Astrocyte (in vitro differentiated cells and primary cell): ENCODE results near the gene HNRNPA1L2. TPM values are rescaled to one million over a fixed set of nuclear protein-coding genes. Genes with fewer than 3 reads are reported as not detected.

Source experiments
- DNase-seq: peaks from one replicate; pipeline ENCODE4 v3.0.0-alpha.2; 2010; ENCODE audit warnings: low read depth
- FAIRE-seq: peaks from 2 replicates; lab custom pipeline; 2011; peaks lifted over from hg19 to GRCh38; lab: Jason Lieb, UNC
- H2AFZ ChIP-seq: 2 replicates; pipeline ENCODE4 v1.6.0; 2012; ENCODE audit warnings: low read depth, low read length, inconsistent platforms
- H3K27ac ChIP-seq: 2 replicates; pipeline ENCODE4 v1.5.1; 2011; ENCODE audit warnings: low read depth, low read length, inconsistent platforms
- H3K27me3 ChIP-seq: 2 replicates; pipeline ENCODE4 v1.6.0; 2011; ENCODE audit warnings: low read length, inconsistent platforms; ENCODE audit not compliant: insufficient read depth
- H3K36me3 ChIP-seq: 2 replicates; pipeline ENCODE4 v1.5.1; 2011; ENCODE audit warnings: low read length, inconsistent platforms; ENCODE audit not compliant: insufficient read depth
- H3K4me1 ChIP-seq: 2 replicates; pipeline ENCODE4 v1.5.1; 2011; ENCODE audit warnings: low read length, inconsistent platforms; ENCODE audit not compliant: insufficient read depth
- H3K4me2 ChIP-seq: 2 replicates; pipeline ENCODE4 v1.6.0; 2012; ENCODE audit warnings: low read length, inconsistent platforms
- H3K4me3 ChIP-seq: 2 replicates; pipeline ENCODE4 v1.5.1; 2011; ENCODE audit warnings: low read depth, mild to moderate bottlenecking, low read length, inconsistent platforms; ENCODE audit not compliant: insufficient read depth
- H3K79me2 ChIP-seq: 2 replicates; pipeline ENCODE4 v1.6.0; 2012; ENCODE audit warnings: mild to moderate bottlenecking, low read length, inconsistent platforms; ENCODE audit not compliant: insufficient read depth
- H3K9ac ChIP-seq: 2 replicates; pipeline ENCODE4 v1.6.0; 2012; ENCODE audit warnings: mild to moderate bottlenecking, low read length, inconsistent platforms
- H3K9me3 ChIP-seq: 2 replicates; pipeline ENCODE4 v1.5.1; 2012; ENCODE audit warnings: low read depth, mild to moderate bottlenecking, low read length, inconsistent platforms; ENCODE audit not compliant: insufficient read depth
- H4K20me1 ChIP-seq: 2 replicates; pipeline ENCODE4 v1.6.0; 2012; ENCODE audit warnings: low read length, inconsistent platforms; ENCODE audit not compliant: insufficient read depth
- H3K27ac Mint-ChIP-seq: one replicate; pipeline ENCODE4 v1.8.0; 2021; ENCODE audit warnings: mild to moderate bottlenecking, mixed read lengths; ENCODE audit not compliant: unreplicated experiment
- H3K27me3 Mint-ChIP-seq: one replicate; pipeline ENCODE4 v1.8.0; 2021; ENCODE audit warnings: low read depth, mixed read lengths; ENCODE audit not compliant: unreplicated experiment
- H3K36me3 Mint-ChIP-seq: one replicate; pipeline ENCODE4 v1.8.0; 2021; ENCODE audit warnings: low read depth, mixed read lengths; ENCODE audit not compliant: unreplicated experiment
- H3K4me1 Mint-ChIP-seq: one replicate; pipeline ENCODE4 v1.8.0; 2021; ENCODE audit warnings: low read depth, mixed read lengths; ENCODE audit not compliant: unreplicated experiment
- H3K4me3 Mint-ChIP-seq: one replicate; pipeline ENCODE4 v1.8.0; 2021; ENCODE audit warnings: mild to moderate bottlenecking, moderate library complexity, mixed read lengths; ENCODE audit not compliant: unreplicated experiment
- H3K9me3 Mint-ChIP-seq: one replicate; pipeline ENCODE4 v1.8.0; 2021; ENCODE audit warnings: mild to moderate bottlenecking, mixed read lengths; ENCODE audit not compliant: unreplicated experiment
- EZH2 ChIP-seq: IDR thresholded peaks from 2 replicates; pipeline ENCODE4 v1.6.1; 2012; ENCODE audit warnings: mild to moderate bottlenecking, low read length, inconsistent platforms; ENCODE audit not compliant: insufficient read depth
- total RNA-seq: library from RNA; stranded (reverse); gene quantifications from 2 replicates; pipeline ENCODE4 v1.2.1, GENCODE V29; 2021
- TF ChIP-seq, protein P1 (sequence below): IDR thresholded peaks from 2 replicates; pipeline ENCODE4 v1.5.1; 2011; ENCODE audit warnings: low read depth, mild to moderate bottlenecking, inconsistent platforms, low read length, moderate library complexity; ENCODE audit not compliant: insufficient read depth

HNRNPA1L2 gene
- total RNA-seq, 1 donor from 2014 or later = 6.4 TPM

DNA sequence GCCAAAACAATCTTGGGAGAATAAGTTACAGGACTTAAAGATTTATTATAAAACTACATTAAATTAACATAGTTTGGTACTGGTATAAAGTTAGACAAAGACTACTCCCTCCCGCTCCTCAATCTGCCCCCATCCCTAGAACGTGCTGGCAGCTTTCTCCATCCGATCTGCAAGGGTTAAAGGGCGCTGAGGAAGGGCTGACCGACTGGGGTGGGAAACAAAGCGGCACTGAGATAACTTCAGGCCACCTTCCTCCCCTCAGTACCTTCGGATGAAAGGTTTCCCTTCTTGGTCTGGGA is 9.6 kb downstream of the HNRNPA1L2 start:
- H3K27ac ChIP-seq = peak overlapping the region; percentile 100
- H3K36me3 ChIP-seq = peaks cover 7% of the 10 kb centered on the region
- H3K36me3 Mint-ChIP-seq = peaks cover 6% of the 10 kb centered on the region
- H4K20me1 ChIP-seq = peaks cover 29% of the 10 kb centered on the region
- TF ChIP-seq, protein P1, sequence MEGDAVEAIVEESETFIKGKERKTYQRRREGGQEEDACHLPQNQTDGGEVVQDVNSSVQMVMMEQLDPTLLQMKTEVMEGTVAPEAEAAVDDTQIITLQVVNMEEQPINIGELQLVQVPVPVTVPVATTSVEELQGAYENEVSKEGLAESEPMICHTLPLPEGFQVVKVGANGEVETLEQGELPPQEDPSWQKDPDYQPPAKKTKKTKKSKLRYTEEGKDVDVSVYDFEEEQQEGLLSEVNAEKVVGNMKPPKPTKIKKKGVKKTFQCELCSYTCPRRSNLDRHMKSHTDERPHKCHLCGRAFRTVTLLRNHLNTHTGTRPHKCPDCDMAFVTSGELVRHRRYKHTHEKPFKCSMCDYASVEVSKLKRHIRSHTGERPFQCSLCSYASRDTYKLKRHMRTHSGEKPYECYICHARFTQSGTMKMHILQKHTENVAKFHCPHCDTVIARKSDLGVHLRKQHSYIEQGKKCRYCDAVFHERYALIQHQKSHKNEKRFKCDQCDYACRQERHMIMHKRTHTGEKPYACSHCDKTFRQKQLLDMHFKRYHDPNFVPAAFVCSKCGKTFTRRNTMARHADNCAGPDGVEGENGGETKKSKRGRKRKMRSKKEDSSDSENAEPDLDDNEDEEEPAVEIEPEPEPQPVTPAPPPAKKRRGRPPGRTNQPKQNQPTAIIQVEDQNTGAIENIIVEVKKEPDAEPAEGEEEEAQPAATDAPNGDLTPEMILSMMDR = no peak
- no peak for TF ChIP-seq EZH2
- peak overlapping the region; percentile 96 for H3K4me2 ChIP-seq
- H2AFZ ChIP-seq = peak overlapping the region; percentile 82
- peaks cover 17% of the 10 kb centered on the region for H3K4me1 ChIP-seq
- H3K27ac Mint-ChIP-seq = no peak overlapping the region
- H3K9me3 Mint-ChIP-seq = no peaks in the 10 kb centered on the region
- no peaks in the 10 kb centered on the region for H3K27me3 Mint-ChIP-seq
- peak overlapping the region; percentile 90 for H3K4me3 ChIP-seq
- H3K4me3 Mint-ChIP-seq = no peak overlapping the region
- no peaks in the 10 kb centered on the region for H3K9me3 ChIP-seq
- DNase-seq (no peak), FAIRE-seq (no peak)
- peak overlapping the region; percentile 96 for H3K9ac ChIP-seq
- peaks cover 69% of the 10 kb centered on the region for H3K79me2 ChIP-seq
- peaks cover 5% of the 10 kb centered on the region for H3K4me1 Mint-ChIP-seq
- H3K27me3 ChIP-seq = no peaks in the 10 kb centered on the region

DNA sequence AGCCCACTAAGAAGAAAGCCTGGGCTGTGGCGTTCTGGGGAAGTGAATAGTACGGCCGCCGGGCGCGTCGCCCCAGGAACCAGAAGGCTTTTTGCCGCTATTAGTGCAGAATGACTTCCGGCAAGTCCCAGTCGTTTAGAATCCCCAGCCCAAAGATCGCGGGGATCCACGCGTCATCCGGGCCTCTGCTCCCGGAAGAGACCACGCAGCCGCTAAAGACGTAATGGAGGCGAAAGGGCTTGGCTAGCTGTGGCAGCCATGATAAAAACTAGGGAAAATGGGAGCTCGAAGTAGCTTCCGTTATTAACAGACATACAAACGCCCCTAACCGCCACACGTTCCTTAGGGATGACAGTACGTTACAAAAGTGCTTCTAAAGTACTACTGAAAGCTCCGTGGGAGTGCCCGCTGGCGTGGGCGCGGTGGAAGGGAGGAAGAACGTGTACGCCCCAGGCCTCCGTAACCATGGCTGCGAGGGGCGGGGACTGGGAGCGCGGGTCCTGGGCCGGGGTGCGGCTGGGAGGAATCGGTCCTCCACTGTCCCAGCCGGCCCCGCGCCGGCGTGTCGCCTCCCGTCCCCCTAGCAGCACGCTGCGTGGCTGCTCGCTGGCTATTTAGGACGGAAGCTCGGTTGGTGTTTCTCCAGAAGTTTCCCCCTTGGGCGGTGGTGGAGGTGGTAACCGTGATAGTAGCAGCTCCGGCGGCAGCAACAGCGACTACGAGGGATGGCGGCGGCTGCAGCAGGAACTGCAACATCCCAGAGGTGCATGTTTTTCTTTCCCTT is 10.2 kb downstream of the HNRNPA1L2 start, which contains the start of gene SUGT1:
Gene SUGT1, plus strand, starts transcription at position 641 of the 784 bp plus-strand sequence. Its CDS starts 85 bp downstream, at position 726.
- FAIRE-seq (no peak), DNase-seq (peak; percentile 95)
- H3K9me3 Mint-ChIP-seq = no peaks in the 10 kb centered on the region
- Histone ChIP-seq H3K36me3 (peaks cover 7% of the 10 kb centered on the region), H3K9ac (peak within 1 kb of the TSS; percentile 96), H4K20me1 (peaks cover 34% of the 10 kb centered on the region), H3K79me2 (peaks cover 74% of the 10 kb centered on the region), H3K4me3 (peak within 1 kb of the TSS; percentile 90), H3K4me2 (peak within 1 kb of the TSS; percentile 96), H3K27me3 (no peaks in the 10 kb centered on the region), H3K27ac (peak within 1 kb of the TSS; percentile 100), H2AFZ (peak within 1 kb of the TSS; percentile 82), H3K9me3 (no peaks in the 10 kb centered on the region), H3K4me1 (peaks cover 17% of the 10 kb centered on the region)
- no peak within 1 kb of the TSS for H3K4me3 Mint-ChIP-seq
- peaks cover 5% of the 10 kb centered on the region for H3K4me1 Mint-ChIP-seq
- no peaks in the 10 kb centered on the region for H3K27me3 Mint-ChIP-seq
- no peak within 1 kb of the TSS for H3K27ac Mint-ChIP-seq
- TF ChIP-seq, protein P1 = peak; percentile 59
- TF ChIP-seq EZH2 = no peak
- peaks cover 6% of the 10 kb centered on the region for H3K36me3 Mint-ChIP-seq

DNA sequence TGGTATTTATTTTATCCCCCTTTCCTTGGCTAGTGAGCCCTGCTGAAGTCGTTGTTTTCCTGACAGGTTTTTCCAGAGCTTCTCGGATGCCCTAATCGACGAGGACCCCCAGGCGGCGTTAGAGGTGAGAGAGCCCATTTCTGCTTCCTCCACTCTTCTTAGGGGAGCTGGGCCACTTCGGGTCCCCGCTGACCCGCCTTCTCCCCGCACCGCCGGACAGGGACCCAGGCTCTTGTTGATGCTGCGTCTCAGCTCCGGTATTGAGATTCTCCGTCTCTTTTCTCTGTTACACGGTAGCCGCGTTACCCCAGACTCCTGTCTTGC is 10.7 kb downstream of the HNRNPA1L2 start:
- H3K9me3 Mint-ChIP-seq = no peaks in the 10 kb centered on the region
- H3K9ac ChIP-seq = peak overlapping the region; percentile 96
- H3K27me3 ChIP-seq = no peaks in the 10 kb centered on the region
- TF ChIP-seq, protein P1 = no peak
- no peak for TF ChIP-seq EZH2
- H3K27ac Mint-ChIP-seq = no peak overlapping the region
- no peak overlapping the region for H3K4me3 Mint-ChIP-seq
- peak overlapping the region; percentile 100 for H3K27ac ChIP-seq
- peak overlapping the region; percentile 90 for H3K4me3 ChIP-seq
- DNase-seq (no peak), FAIRE-seq (no peak)
- peaks cover 17% of the 10 kb centered on the region for H3K4me1 ChIP-seq
- H2AFZ ChIP-seq = peak overlapping the region; percentile 82
- peaks cover 79% of the 10 kb centered on the region for H3K79me2 ChIP-seq
- peaks cover 34% of the 10 kb centered on the region for H4K20me1 ChIP-seq
- H3K36me3 ChIP-seq = peaks cover 7% of the 10 kb centered on the region
- H3K4me1 Mint-ChIP-seq = peaks cover 5% of the 10 kb centered on the region
- H3K36me3 Mint-ChIP-seq = peaks cover 6% of the 10 kb centered on the region
- H3K27me3 Mint-ChIP-seq = no peaks in the 10 kb centered on the region
- H3K9me3 ChIP-seq = no peaks in the 10 kb centered on the region
- peak overlapping the region; percentile 96 for H3K4me2 ChIP-seq
